ENCODE results near the gene ATP13A3.

The ATP13A3 gene

GRCh38 chr3:194405766-194406165 is 81.0 kb downstream of the ATP13A3 start:
- no peak for TF ChIP-seq CTCF (IDR thresholded peaks at IDR 0.05; ENCODE audit: low read depth, low read length)
- H3K4me3 ChIP-seq (replicated peaks in 1 of 2; ENCODE audit: low read depth in 2 of 2, low read length in 2 of 2): no peak overlapping the region

GRCh38 chr3:194404365-194405140 is 82.2 kb downstream of the ATP13A3 start:
- DNase-seq (ENCODE audit: low read depth in 2 of 2): peak; percentile 71 to 77
- peak; percentile 46 for TF ChIP-seq CTCF (IDR thresholded peaks at IDR 0.05; ENCODE audit: low read depth, low read length)
- no peak overlapping the region for H3K4me3 ChIP-seq (replicated peaks in 1 of 2; ENCODE audit: low read depth in 2 of 2, low read length in 2 of 2)

More at GRCh38 chr3:194405766-194406165, 81.0 kb downstream of the ATP13A3 start:
- no peak for DNase-seq (ENCODE audit: low read depth in 2 of 2)

GRCh38 chr3:194401868-194402329 is 84.9 kb downstream of the ATP13A3 start:
- TF ChIP-seq CTCF (IDR thresholded peaks at IDR 0.05; ENCODE audit: low read depth, low read length): no peak
- no peak for DNase-seq (ENCODE audit: low read depth in 2 of 2)
- no peak overlapping the region for H3K4me3 ChIP-seq (replicated peaks in 1 of 2; ENCODE audit: low read depth in 2 of 2, low read length in 2 of 2)

- peak in 1 of 2 donors; percentile 29 for DNase-seq (ENCODE audit: low read depth in 2 of 2)
- H3K4me3 ChIP-seq (replicated peaks in 1 of 2; ENCODE audit: low read depth in 2 of 2, low read length in 2 of 2): no peak overlapping the region
- TF ChIP-seq CTCF (IDR thresholded peaks at IDR 0.05; ENCODE audit: low read depth, low read length): no peak
Observed at GRCh38 chr3:194401346-194401745, 85.5 kb downstream of the ATP13A3 start.

- no peak overlapping the region for H3K4me3 ChIP-seq (replicated peaks in 1 of 2; ENCODE audit: low read depth in 2 of 2, low read length in 2 of 2)
- no peak for TF ChIP-seq CTCF (IDR thresholded peaks at IDR 0.05; ENCODE audit: low read depth, low read length)
- no peak for DNase-seq (ENCODE audit: low read depth in 2 of 2)
Observed at GRCh38 chr3:194399874-194400411, 86.9 kb downstream of the ATP13A3 start.

GRCh38 chr3:194399166-194399565 is 87.6 kb downstream of the ATP13A3 start, which contains the start of gene GP5:
GP5 (minus strand) TSS chr3:194399266; CDS start chr3:194398282, 984 bp downstream.
- peak within 1 kb of the TSS; percentile 3 to 21 for H3K4me3 ChIP-seq (replicated peaks in 1 of 2; ENCODE audit: low read depth in 2 of 2, low read length in 2 of 2)
- no peak for TF ChIP-seq CTCF (IDR thresholded peaks at IDR 0.05; ENCODE audit: low read depth, low read length)
- DNase-seq (ENCODE audit: low read depth in 2 of 2): no peak
